Nephron progenitor cell (in vitro differentiated cells): Measurements from ENCODE around the gene SLC35G4.

ENCODE experiments used
- DNase-seq: peaks from one replicate; pipeline ENCODE4 v3.0.0; 2021
- H3K27ac Mint-ChIP-seq: 2 replicates; pipeline ENCODE4 v1.8.0; 2021; ENCODE audit warnings: mild to moderate bottlenecking, moderate library complexity, mixed read lengths
- H3K27me3 Mint-ChIP-seq: 2 replicates; pipeline ENCODE4 v1.8.0; 2021; ENCODE audit warnings: mild to moderate bottlenecking, low read depth, mixed read lengths; ENCODE audit not compliant: poor library complexity
- H3K36me3 Mint-ChIP-seq: 2 replicates; pipeline ENCODE4 v1.8.0; 2021; ENCODE audit warnings: low read depth, mixed read lengths
- H3K4me1 Mint-ChIP-seq: 2 replicates; pipeline ENCODE4 v1.8.0; 2021; ENCODE audit warnings: mixed read lengths
- H3K4me3 Mint-ChIP-seq: 2 replicates; pipeline ENCODE4 v1.8.0; 2021; ENCODE audit warnings: mild to moderate bottlenecking, moderate library complexity, mixed read lengths
- H3K9me3 Mint-ChIP-seq: 2 replicates; pipeline ENCODE4 v1.8.0; 2021; ENCODE audit warnings: mild to moderate bottlenecking, moderate library complexity, mixed read lengths
- TF ChIP-seq, protein P1 (sequence below): fragments of 200-600 bp; sonication (generic); IDR thresholded peaks from 2 replicates; pipeline ENCODE4 v1.5.0; 2021; ENCODE audit warnings: antibody characterized with exemption

SLC35G4 gene

DNA sequence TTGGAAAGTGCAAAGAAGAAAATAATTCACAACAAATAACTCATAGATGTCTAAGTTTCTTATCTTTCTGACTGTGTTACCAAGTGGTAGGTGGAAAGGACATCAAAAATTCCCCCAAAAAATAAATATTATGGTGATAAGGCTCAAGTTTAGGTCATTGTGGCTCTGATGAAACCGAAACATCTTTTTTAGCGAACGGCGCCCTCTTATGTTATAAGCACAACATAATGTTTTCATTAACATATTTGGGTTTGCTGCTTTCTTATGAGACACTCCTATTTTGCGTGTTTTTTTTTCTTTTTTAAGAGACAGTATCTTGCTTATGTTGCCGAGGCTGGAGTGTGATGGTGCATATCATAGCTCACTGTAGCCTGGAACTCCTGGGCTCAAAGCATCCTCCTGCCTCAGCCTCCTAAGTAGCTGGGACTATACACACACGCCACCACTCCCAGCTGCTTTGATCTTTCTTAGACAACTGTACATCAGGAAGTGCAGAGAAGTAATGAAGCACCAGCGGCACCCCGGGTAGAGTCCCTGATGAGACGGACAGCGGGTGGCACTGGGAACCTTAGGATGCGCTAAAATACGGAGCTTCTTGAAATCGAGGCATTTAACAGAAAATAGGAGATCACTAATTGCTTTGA lies 38.5 kb upstream of the SLC35G4 start:
- TF ChIP-seq, protein P1, sequence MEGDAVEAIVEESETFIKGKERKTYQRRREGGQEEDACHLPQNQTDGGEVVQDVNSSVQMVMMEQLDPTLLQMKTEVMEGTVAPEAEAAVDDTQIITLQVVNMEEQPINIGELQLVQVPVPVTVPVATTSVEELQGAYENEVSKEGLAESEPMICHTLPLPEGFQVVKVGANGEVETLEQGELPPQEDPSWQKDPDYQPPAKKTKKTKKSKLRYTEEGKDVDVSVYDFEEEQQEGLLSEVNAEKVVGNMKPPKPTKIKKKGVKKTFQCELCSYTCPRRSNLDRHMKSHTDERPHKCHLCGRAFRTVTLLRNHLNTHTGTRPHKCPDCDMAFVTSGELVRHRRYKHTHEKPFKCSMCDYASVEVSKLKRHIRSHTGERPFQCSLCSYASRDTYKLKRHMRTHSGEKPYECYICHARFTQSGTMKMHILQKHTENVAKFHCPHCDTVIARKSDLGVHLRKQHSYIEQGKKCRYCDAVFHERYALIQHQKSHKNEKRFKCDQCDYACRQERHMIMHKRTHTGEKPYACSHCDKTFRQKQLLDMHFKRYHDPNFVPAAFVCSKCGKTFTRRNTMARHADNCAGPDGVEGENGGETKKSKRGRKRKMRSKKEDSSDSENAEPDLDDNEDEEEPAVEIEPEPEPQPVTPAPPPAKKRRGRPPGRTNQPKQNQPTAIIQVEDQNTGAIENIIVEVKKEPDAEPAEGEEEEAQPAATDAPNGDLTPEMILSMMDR = peak; percentile 17
- peaks cover 24% of the 10 kb centered on the region for H3K27me3 Mint-ChIP-seq
- H3K4me3 Mint-ChIP-seq = no peak overlapping the region
- no peak for DNase-seq
- no peaks in the 10 kb centered on the region for H3K36me3 Mint-ChIP-seq
- H3K27ac Mint-ChIP-seq = no peak overlapping the region
- no peaks in the 10 kb centered on the region for H3K9me3 Mint-ChIP-seq
- H3K4me1 Mint-ChIP-seq = peaks cover 35% of the 10 kb centered on the region

DNA sequence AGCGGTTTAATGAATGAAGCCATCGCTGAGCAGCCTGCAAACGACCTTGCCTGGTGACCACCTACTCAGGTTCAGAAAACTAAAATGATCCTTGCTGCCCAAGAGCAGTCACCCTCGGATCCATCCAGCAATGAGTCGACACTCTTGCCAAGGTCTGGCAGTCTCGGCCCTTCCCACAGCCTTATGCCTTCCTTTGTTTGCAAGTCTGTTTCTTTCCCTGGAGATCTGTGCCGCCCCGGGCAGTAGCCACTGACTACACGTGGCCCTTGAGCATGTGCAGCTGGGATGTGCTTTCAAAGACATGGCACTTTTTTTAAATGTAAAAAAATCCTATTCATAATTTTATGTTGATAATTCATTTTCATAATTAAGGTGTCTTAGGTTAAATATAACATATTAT lies 37.2 kb upstream of the SLC35G4 start:
- H3K27ac Mint-ChIP-seq = no peak overlapping the region
- peaks cover 32% of the 10 kb centered on the region for H3K4me1 Mint-ChIP-seq
- H3K9me3 Mint-ChIP-seq = no peaks in the 10 kb centered on the region
- H3K36me3 Mint-ChIP-seq = no peaks in the 10 kb centered on the region
- TF ChIP-seq, protein P1 = no peak
- no peak overlapping the region for H3K4me3 Mint-ChIP-seq
- peaks cover 24% of the 10 kb centered on the region for H3K27me3 Mint-ChIP-seq
- DNase-seq = no peak

DNA sequence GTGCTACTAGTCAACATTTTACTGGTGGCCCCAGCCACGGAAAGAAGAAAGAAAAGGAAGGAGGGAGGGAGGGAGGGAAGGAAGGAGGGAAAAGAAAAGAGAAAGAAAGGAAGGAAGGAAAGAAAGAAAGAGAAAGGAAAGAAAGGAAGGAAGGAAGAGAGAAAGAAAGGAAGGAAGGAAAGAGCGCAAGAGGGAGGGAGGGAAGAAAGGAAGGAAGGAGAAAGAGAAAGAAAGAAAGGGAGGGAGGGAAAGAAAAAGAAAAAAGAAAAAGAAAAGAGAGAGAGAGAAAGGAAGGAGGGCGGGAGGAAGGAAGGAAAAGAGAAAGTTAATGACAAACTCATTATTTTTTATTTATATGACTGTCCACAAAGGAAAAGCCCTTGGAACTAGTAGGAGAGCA lies 34.9 kb upstream of the SLC35G4 start:
- no peak overlapping the region for H3K27ac Mint-ChIP-seq
- H3K36me3 Mint-ChIP-seq = no peaks in the 10 kb centered on the region
- H3K27me3 Mint-ChIP-seq = peaks cover 14% of the 10 kb centered on the region

DNA sequence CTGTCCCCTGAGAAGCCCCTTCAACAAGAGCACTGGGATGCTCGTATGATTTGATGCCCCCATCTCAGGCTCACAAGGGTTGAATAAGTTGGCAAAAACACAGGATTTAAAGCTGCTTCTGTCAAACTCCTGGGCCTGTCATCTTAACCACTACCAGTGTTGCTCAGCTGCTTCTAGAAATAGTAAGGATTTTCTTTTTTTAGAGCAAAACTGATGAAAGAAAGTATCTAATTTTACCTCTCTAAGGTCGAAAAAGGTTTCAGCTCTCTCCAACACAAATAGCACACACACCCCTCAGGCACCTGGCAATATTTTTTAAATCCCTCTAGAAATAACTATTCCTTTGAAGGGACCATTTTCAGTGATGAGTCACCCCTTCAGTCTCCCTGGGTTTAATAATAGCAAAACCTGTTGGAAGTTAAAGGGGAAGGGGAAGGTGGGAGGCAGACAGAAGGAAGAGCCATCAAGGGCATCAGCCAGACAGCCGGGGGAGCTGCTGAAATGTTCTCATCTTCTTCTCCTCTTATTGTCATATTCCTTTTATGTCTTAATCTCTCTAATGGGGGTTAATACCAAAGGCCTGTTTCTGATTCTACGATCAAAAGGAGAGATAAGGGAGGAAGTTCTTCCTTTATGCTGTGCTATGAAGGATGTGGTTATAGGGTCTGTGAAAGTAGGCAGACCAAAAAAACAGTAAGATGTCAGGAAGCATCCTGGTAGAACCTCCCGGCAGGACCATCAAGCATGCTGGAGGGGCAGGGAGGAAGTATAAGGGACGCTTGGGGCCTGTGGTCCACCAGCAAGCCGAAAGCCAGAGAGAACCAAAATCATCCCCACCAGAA lies 31.9 kb upstream of the SLC35G4 start:
- Mint-ChIP-seq H3K27me3 (peaks cover 9% of the 10 kb centered on the region), H3K4me1 (peaks cover 14% of the 10 kb centered on the region), H3K9me3 (no peaks in the 10 kb centered on the region), H3K36me3 (no peaks in the 10 kb centered on the region), H3K27ac (no peak overlapping the region), H3K4me3 (no peak overlapping the region)
- no peak for DNase-seq
- TF ChIP-seq, protein P1 = no peak

More for the DNA sequence above, 34.9 kb upstream of the SLC35G4 start:
- peaks cover 20% of the 10 kb centered on the region for H3K4me1 Mint-ChIP-seq
- TF ChIP-seq, protein P1 = no peak
- no peak overlapping the region for H3K4me3 Mint-ChIP-seq
- no peaks in the 10 kb centered on the region for H3K9me3 Mint-ChIP-seq
- DNase-seq = no peak

DNA sequence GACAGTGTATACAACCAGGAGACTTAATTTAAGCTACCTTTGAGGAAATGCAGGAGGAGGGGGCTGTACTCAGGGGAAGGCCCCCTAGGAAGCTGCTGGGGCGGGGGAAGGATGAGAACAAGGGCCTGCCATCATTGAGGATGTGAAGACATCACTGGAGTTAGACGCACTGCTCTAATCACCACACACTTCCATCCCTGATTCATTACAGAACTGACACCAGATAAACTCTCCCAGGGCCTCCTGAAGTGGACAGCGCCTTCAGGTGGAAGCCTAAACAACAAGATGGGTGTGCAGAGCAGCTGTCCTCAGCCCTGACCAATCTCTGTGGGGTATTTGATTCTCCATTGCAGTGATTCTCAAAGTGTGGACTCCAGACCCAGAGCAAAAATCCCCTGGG lies 30.6 kb upstream of the SLC35G4 start:
- peaks cover 9% of the 10 kb centered on the region for H3K27me3 Mint-ChIP-seq
- H3K4me3 Mint-ChIP-seq = no peak overlapping the region
- no peaks in the 10 kb centered on the region for H3K36me3 Mint-ChIP-seq
- no peak overlapping the region for H3K27ac Mint-ChIP-seq
- no peak for DNase-seq
- H3K9me3 Mint-ChIP-seq = no peaks in the 10 kb centered on the region
- peaks cover 14% of the 10 kb centered on the region for H3K4me1 Mint-ChIP-seq
- TF ChIP-seq, protein P1 = no peak
